DOHH2 (cell line): ENCODE measurements around the gene TARS2.

Source experiments
- CTCF ChIP-seq: fragments of 200-600 bp; sonication (generic); IDR thresholded peaks from one replicate; pipeline ENCODE4 v1.5.1; 2014; ENCODE audit warnings: antibody characterized with exemption, mild to moderate bottlenecking, low read depth, low read length; ENCODE audit not compliant: poor library complexity, severe bottlenecking
- EZH2phosphoT487 ChIP-seq: fragments of 200-600 bp; sonication (generic); IDR thresholded peaks from 2 replicates; pipeline ENCODE4 v1.6.1; 2017; ENCODE audit warnings: borderline replicate concordance, mild to moderate bottlenecking, antibody characterized with exemption, low read length, moderate library complexity, mixed read lengths

GRCh38 chr1:150444232-150444631 lies 43.0 kb upstream of the TARS2 start:
- TF ChIP-seq CTCF: no peak
- TF ChIP-seq EZH2phosphoT487: no peak
